Limb (tissue), 2 donors: ENCODE measurements around the gene KPNB1.

Experiments
- DNase-seq, 2 donors: peaks; one replicate each; pipeline ENCODE4 v3.0.0-alpha.2; 2016; ENCODE audit errors: extremely low spot score in 2 of 2

The KPNB1 gene

GRCh38 chr17:47711366-47712099 is 61.8 kb downstream of the KPNB1 start:
- DNase-seq: no peak

- DNase-seq: no peak
Observed at GRCh38 chr17:47712330-47713023, 62.8 kb downstream of the KPNB1 start.

- DNase-seq: no peak
Observed at GRCh38 chr17:47713980-47714700, 64.4 kb downstream of the KPNB1 start.

- DNase-seq: no peak
Observed at GRCh38 chr17:47714773-47715396, 65.2 kb downstream of the KPNB1 start.

- DNase-seq: no peak
Observed at GRCh38 chr17:47715669-47716325, 66.1 kb downstream of the KPNB1 start.

- no peak for DNase-seq
Observed at GRCh38 chr17:47716375-47716774, 66.7 kb downstream of the KPNB1 start.

GRCh38 chr17:47717261-47717697 is 67.6 kb downstream of the KPNB1 start:
- DNase-seq: no peak

- DNase-seq: no peak
Observed at GRCh38 chr17:47717979-47718621, 68.4 kb downstream of the KPNB1 start.

GRCh38 chr17:47718634-47719405 is 69.1 kb downstream of the KPNB1 start:
- DNase-seq: no peak

GRCh38 chr17:47719411-47720152 is 69.9 kb downstream of the KPNB1 start:
- no peak for DNase-seq

GRCh38 chr17:47720196-47720595 is 70.5 kb downstream of the KPNB1 start:
- DNase-seq: no peak

- DNase-seq: no peak
Observed at GRCh38 chr17:47720754-47721533, 71.2 kb downstream of the KPNB1 start.

GRCh38 chr17:47721725-47722124 is 72.0 kb downstream of the KPNB1 start:
- no peak for DNase-seq

GRCh38 chr17:47724705-47725104 is 75.0 kb downstream of the KPNB1 start:
- DNase-seq: no peak

- no peak for DNase-seq
Observed at GRCh38 chr17:47725446-47726111, 75.9 kb downstream of the KPNB1 start.

- DNase-seq: peak in 1 of 2 donors; percentile 27
Observed at GRCh38 chr17:47726796-47727703, 77.3 kb downstream of the KPNB1 start.

GRCh38 chr17:47727704-47728036 is 78.0 kb downstream of the KPNB1 start:
- DNase-seq: peak in 1 of 2 donors; percentile 18
